IPS-20b (cell line): ENCODE results near the gene MDM1.

ENCODE experiments used
- H3K27ac ChIP-seq: one replicate; pipeline ENCODE4 v1.5.1; 2013; ENCODE audit warnings: low read length
- H3K27me3 ChIP-seq: 2 replicates; pipeline ENCODE4 v1.6.1; 2013; ENCODE audit warnings: mild to moderate bottlenecking, low read length, inconsistent platforms; ENCODE audit not compliant: insufficient read depth
- H3K36me3 ChIP-seq: 2 replicates; pipeline ENCODE4 v1.6.1; 2013; ENCODE audit warnings: low read depth, mild to moderate bottlenecking, inconsistent platforms, low read length, moderate library complexity; ENCODE audit not compliant: insufficient read depth
- H3K4me1 ChIP-seq: 2 replicates; pipeline ENCODE4 v1.6.1; 2013; ENCODE audit warnings: mild to moderate bottlenecking, control low read depth, inconsistent platforms, low read length, moderate library complexity; ENCODE audit not compliant: insufficient read depth
- H3K4me3 ChIP-seq: 2 replicates; pipeline ENCODE4 v1.5.1; 2013; ENCODE audit warnings: mild to moderate bottlenecking, low read length, inconsistent platforms
- H3K9ac ChIP-seq: 2 replicates; pipeline ENCODE4 v1.6.1; 2013; ENCODE audit warnings: low read depth, mild to moderate bottlenecking, inconsistent platforms, low read length, moderate library complexity
- H3K9me3 ChIP-seq: 2 replicates; pipeline ENCODE4 v1.6.1; 2013; ENCODE audit warnings: mild to moderate bottlenecking, low read depth, low read length, inconsistent platforms; ENCODE audit not compliant: insufficient read depth

The MDM1 gene

GRCh38 chr12:68332728-68333630 lies 817 bp upstream of the MDM1 start:
- H3K9me3 ChIP-seq = no peaks in the 10 kb centered on the region
- H3K9ac ChIP-seq = peak overlapping the region; percentile 88; the same call in 1 of the 2 replicates
- peak overlapping the region; percentile 93 for H3K4me3 ChIP-seq
- no peaks in the 10 kb centered on the region for H3K27me3 ChIP-seq
- H3K4me1 ChIP-seq = peaks cover 14% of the 10 kb centered on the region; the same call in 1 of the 2 replicates
- H3K36me3 ChIP-seq = no peaks in the 10 kb centered on the region
- H3K27ac ChIP-seq = no peak overlapping the region

GRCh38 chr12:68331500-68331868 lies 678 bp downstream of the MDM1 start:
- Histone ChIP-seq H3K9me3 (no peaks in the 10 kb centered on the region), H3K4me1 (peaks cover 14% of the 10 kb centered on the region; the same call in 1 of the 2 replicates), H3K4me3 (peak overlapping the region; percentile 93), H3K27ac (no peak overlapping the region), H3K27me3 (no peaks in the 10 kb centered on the region), H3K9ac (peak overlapping the region; percentile 88; the same call in 1 of the 2 replicates), H3K36me3 (peaks cover 5% of the 10 kb centered on the region)

- H3K27me3 ChIP-seq = no peaks in the 10 kb centered on the region
- no peak overlapping the region for H3K4me3 ChIP-seq
- H3K9me3 ChIP-seq = no peaks in the 10 kb centered on the region
- peaks cover 26% of the 10 kb centered on the region for H3K36me3 ChIP-seq
- no peak overlapping the region for H3K9ac ChIP-seq
- no peak overlapping the region for H3K27ac ChIP-seq
- H3K4me1 ChIP-seq = peaks cover 14% of the 10 kb centered on the region; the same call in 1 of the 2 replicates
Measured at GRCh38 chr12:68327896-68328295, 4.3 kb downstream of the MDM1 start.

GRCh38 chr12:68326716-68327115 lies 5.4 kb downstream of the MDM1 start:
- H3K27ac ChIP-seq = no peak overlapping the region
- H3K9me3 ChIP-seq = no peaks in the 10 kb centered on the region
- H3K27me3 ChIP-seq = no peaks in the 10 kb centered on the region
- peaks cover 35% of the 10 kb centered on the region for H3K36me3 ChIP-seq
- no peak overlapping the region for H3K4me3 ChIP-seq
- peaks cover 14% of the 10 kb centered on the region; the same call in 1 of the 2 replicates for H3K4me1 ChIP-seq
- no peak overlapping the region for H3K9ac ChIP-seq

GRCh38 chr12:68325966-68326365 lies 6.2 kb downstream of the MDM1 start:
- Histone ChIP-seq H3K27me3 (no peaks in the 10 kb centered on the region), H3K4me1 (peaks cover 8% of the 10 kb centered on the region; the same call in 1 of the 2 replicates), H3K27ac (no peak overlapping the region), H3K4me3 (no peak overlapping the region), H3K9ac (no peak overlapping the region), H3K36me3 (peaks cover 41% of the 10 kb centered on the region), H3K9me3 (no peaks in the 10 kb centered on the region)

GRCh38 chr12:68324531-68324930 lies 7.6 kb downstream of the MDM1 start:
- Histone ChIP-seq H3K27ac (no peak overlapping the region), H3K4me3 (no peak overlapping the region), H3K4me1 (peaks cover 6% of the 10 kb centered on the region; the same call in 1 of the 2 replicates), H3K27me3 (no peaks in the 10 kb centered on the region), H3K36me3 (peaks cover 50% of the 10 kb centered on the region), H3K9me3 (no peaks in the 10 kb centered on the region), H3K9ac (no peak overlapping the region)

- H3K4me3 ChIP-seq = no peak overlapping the region
- H3K27ac ChIP-seq = no peak overlapping the region
- no peaks in the 10 kb centered on the region for H3K27me3 ChIP-seq
- H3K9ac ChIP-seq = no peak overlapping the region
- peaks cover 48% of the 10 kb centered on the region for H3K36me3 ChIP-seq
- H3K9me3 ChIP-seq = no peaks in the 10 kb centered on the region
- no peaks in the 10 kb centered on the region for H3K4me1 ChIP-seq
Measured at GRCh38 chr12:68321140-68321539, 11.0 kb downstream of the MDM1 start.

- no peak overlapping the region for H3K27ac ChIP-seq
- no peaks in the 10 kb centered on the region for H3K4me1 ChIP-seq
- H3K9me3 ChIP-seq = no peaks in the 10 kb centered on the region
- H3K27me3 ChIP-seq = no peaks in the 10 kb centered on the region
- peaks cover 47% of the 10 kb centered on the region for H3K36me3 ChIP-seq
- no peak overlapping the region for H3K4me3 ChIP-seq
- H3K9ac ChIP-seq = no peak overlapping the region
Measured at GRCh38 chr12:68319988-68320623, 12.1 kb downstream of the MDM1 start.

GRCh38 chr12:68317047-68317667 lies 15.0 kb downstream of the MDM1 start:
- Histone ChIP-seq H3K27ac (no peak overlapping the region), H3K36me3 (peaks cover 59% of the 10 kb centered on the region), H3K9me3 (no peaks in the 10 kb centered on the region), H3K4me1 (no peaks in the 10 kb centered on the region), H3K27me3 (no peaks in the 10 kb centered on the region), H3K9ac (no peak overlapping the region), H3K4me3 (no peak overlapping the region)

- Histone ChIP-seq H3K4me1 (no peaks in the 10 kb centered on the region), H3K36me3 (peaks cover 71% of the 10 kb centered on the region), H3K27ac (no peak overlapping the region), H3K4me3 (no peak overlapping the region), H3K9me3 (no peaks in the 10 kb centered on the region), H3K9ac (no peak overlapping the region), H3K27me3 (no peaks in the 10 kb centered on the region)
Measured at GRCh38 chr12:68310370-68310769, 21.8 kb downstream of the MDM1 start.

GRCh38 chr12:68306564-68306963 lies 25.6 kb downstream of the MDM1 start:
- Histone ChIP-seq H3K36me3 (peaks cover 53% of the 10 kb centered on the region), H3K27ac (no peak overlapping the region), H3K4me3 (no peak overlapping the region), H3K9me3 (no peaks in the 10 kb centered on the region), H3K27me3 (no peaks in the 10 kb centered on the region), H3K9ac (no peak overlapping the region), H3K4me1 (no peaks in the 10 kb centered on the region)
